Peyer's patch (tissue), 4 donors: Measurements from ENCODE around the gene HAO2. TPM values are rescaled to one million over a fixed set of nuclear protein-coding genes. Genes with fewer than 3 reads are reported as not detected.
"Not testable (repeated sequence)": the region's sequence is repeated elsewhere in the genome, so short reads cannot be mapped to it uniquely, and the experiment has no call there.

Source experiments
- DNase-seq, 3 donors: peaks; one replicate each; pipeline ENCODE4 v3.0.0-alpha.2; 2017 to 2019
- H3K27ac ChIP-seq, 4 donors: fragments of 200-600 bp; sonication (generic); one replicate each; pipeline ENCODE4 v1.5.1; 2016 to 2019
- H3K27me3 ChIP-seq, 2 donors: fragments of 200-600 bp; sonication (generic); one replicate each; pipeline ENCODE4 v1.5.1; 2019
- H3K36me3 ChIP-seq, 3 donors: fragments of 200-600 bp; sonication (generic); one replicate each; pipeline ENCODE4 v1.5.1; 2016 to 2019
- H3K4me1 ChIP-seq, 4 donors: fragments of 200-600 bp; sonication (generic); one replicate each; pipeline ENCODE4 v1.5.1; 2016 to 2019
- H3K4me3 ChIP-seq, 4 donors: fragments of 200-600 bp; sonication (generic); 1 replicate in 3 of 4; 2 replicates in 1 of 4; pipeline ENCODE4 v1.5.1; 2016 to 2019; ENCODE audit warnings: mild to moderate bottlenecking in 1 of 4
- H3K9me3 ChIP-seq, 4 donors: fragments of 200-600 bp; sonication (generic); one replicate each; pipeline ENCODE4 v1.5.1; 2016 to 2019; ENCODE audit warnings: mild to moderate bottlenecking in 1 of 4
- CTCF ChIP-seq, 6 experiments: fragments of 450-650 bp in 4 of 6; fragments of 200-600 bp in 2 of 6; sonication (generic) in 1 of 6; IDR thresholded peaks; one replicate each; pipeline ENCODE4 v1.5.1; 2017 to 2019; ENCODE audit warnings: antibody characterized with exemption in 6 of 6, mild to moderate bottlenecking in 3 of 6, moderate library complexity in 1 of 6
- POLR2A ChIP-seq, 2 donors: fragments of 450-650 bp; IDR thresholded peaks; one replicate each; pipeline ENCODE4 v1.5.1; 2017; ENCODE audit warnings: antibody characterized with exemption in 2 of 2, mild to moderate bottlenecking in 2 of 2, moderate library complexity in 2 of 2
- total RNA-seq, 4 donors: library from RNA; depleted of rRNA; stranded (reverse); fragments of >200 nt; gene quantifications; one replicate each; pipeline ENCODE4 v1.1.0, GENCODE V29; 2016

Gene HAO2
- total RNA-seq, 4 donors from 2014 or later = 0.76 TPM; not detected in 3

DNA sequence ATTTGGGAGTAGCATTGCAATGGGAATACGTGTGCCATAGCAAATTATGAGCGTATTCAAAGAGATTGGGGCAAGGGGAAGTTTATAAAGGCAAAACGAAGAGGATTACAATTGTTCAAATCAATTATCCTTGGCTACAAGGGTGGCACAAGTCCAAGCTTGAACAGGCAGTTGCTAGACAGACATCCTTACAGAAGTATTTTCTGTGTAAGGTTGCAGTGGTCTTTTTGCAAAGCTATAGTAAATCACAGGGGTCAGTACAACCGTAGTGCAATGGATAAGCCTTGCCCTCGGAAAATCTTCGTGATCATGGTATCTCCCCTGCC, 37.4 kb upstream of the HAO2 start:
- no peak for DNase-seq
- no peak overlapping the region for H3K4me3 ChIP-seq
- peaks cover 0 to 11% (median 3%) of the 10 kb centered on the region in 4 donors for H3K4me1 ChIP-seq
- no peaks in the 10 kb centered on the region for H3K36me3 ChIP-seq
- H3K27ac ChIP-seq = no peak overlapping the region
- TF ChIP-seq POLR2A (IDR thresholded peaks at IDR 0.05) = no peak
- no peak for TF ChIP-seq CTCF (IDR thresholded peaks at IDR 0.05)
- no peaks in the 10 kb centered on the region for H3K9me3 ChIP-seq
- H3K27me3 ChIP-seq = no peaks in the 10 kb centered on the region

GRCh38 chr1:119331915-119332314, 36.7 kb upstream of the HAO2 start:
- Histone ChIP-seq H3K27ac (no peak overlapping the region), H3K36me3 (no peaks in the 10 kb centered on the region), H3K27me3 (no peaks in the 10 kb centered on the region), H3K4me1 (peaks cover 0 to 10% (median 3%) of the 10 kb centered on the region in 4 donors), H3K9me3 (no peaks in the 10 kb centered on the region), H3K4me3 (no peak overlapping the region)
- TF ChIP-seq POLR2A (IDR thresholded peaks at IDR 0.05) (no peak), CTCF (IDR thresholded peaks at IDR 0.05) (no peak)
- no peak for DNase-seq

DNA sequence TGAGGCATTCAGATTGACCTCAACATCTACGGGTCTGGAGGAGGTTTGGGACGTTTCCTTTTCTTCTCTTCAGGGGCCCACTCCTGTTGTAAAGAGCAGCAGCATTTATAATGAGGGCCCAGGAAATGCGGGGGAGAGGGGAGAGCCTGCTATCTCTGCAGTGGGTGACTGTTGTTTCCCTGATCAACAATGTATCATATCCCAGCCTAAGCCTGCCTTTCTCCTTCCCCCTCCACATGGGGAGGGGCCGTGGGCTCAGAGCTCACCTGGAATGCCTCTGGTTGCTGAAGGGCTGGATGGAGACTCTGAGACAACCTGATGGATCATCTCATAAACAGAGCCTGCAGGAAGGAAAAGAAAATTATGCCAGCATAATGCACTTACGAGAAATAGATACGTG, 36.0 kb upstream of the HAO2 start:
- H3K27me3 ChIP-seq = no peaks in the 10 kb centered on the region
- TF ChIP-seq CTCF (IDR thresholded peaks at IDR 0.05) (no peak), POLR2A (IDR thresholded peaks at IDR 0.05) (no peak)
- no peaks in the 10 kb centered on the region for H3K36me3 ChIP-seq
- H3K9me3 ChIP-seq = no peaks in the 10 kb centered on the region
- H3K27ac ChIP-seq = no peak overlapping the region
- no peak for DNase-seq
- H3K4me3 ChIP-seq = no peak overlapping the region
- peaks cover 0 to 4% (median 1%) of the 10 kb centered on the region in 4 donors for H3K4me1 ChIP-seq

GRCh38 chr1:119333163-119333896, 35.3 kb upstream of the HAO2 start:
- no peak overlapping the region for H3K4me3 ChIP-seq
- TF ChIP-seq POLR2A (IDR thresholded peaks at IDR 0.05) = no peak
- no peak for TF ChIP-seq CTCF (IDR thresholded peaks at IDR 0.05)

GRCh38 chr1:119333897-119334250, 34.7 kb upstream of the HAO2 start:
- H3K36me3 ChIP-seq, H3K4me1 ChIP-seq, DNase-seq, H3K27ac ChIP-seq, H3K9me3 ChIP-seq, H3K4me3 ChIP-seq, H3K27me3 ChIP-seq: not testable (repeated sequence)

More at GRCh38 chr1:119333163-119333896, 35.3 kb upstream of the HAO2 start:
- no peak for DNase-seq
- no peaks in the 10 kb centered on the region for H3K36me3 ChIP-seq
- no peak overlapping the region for H3K27ac ChIP-seq
- H3K9me3 ChIP-seq = no peaks in the 10 kb centered on the region
- H3K27me3 ChIP-seq = no peaks in the 10 kb centered on the region
- H3K4me1 ChIP-seq = no peaks in the 10 kb centered on the region

- Histone ChIP-seq H3K4me1 (no peaks in the 10 kb centered on the region), H3K4me3 (no peak overlapping the region), H3K27ac (peak overlapping the region in 1 of 4 donors; percentile 31), H3K9me3 (no peaks in the 10 kb centered on the region), H3K27me3 (no peaks in the 10 kb centered on the region), H3K36me3 (no peaks in the 10 kb centered on the region)
- TF ChIP-seq CTCF (IDR thresholded peaks at IDR 0.05) (no peak), POLR2A (IDR thresholded peaks at IDR 0.05) (no peak)
- DNase-seq = no peak
Observed at GRCh38 chr1:119336848-119337247, 31.7 kb upstream of the HAO2 start.
